ENCODE results near the gene IL17F. TPM values are rescaled to one million over a fixed set of nuclear protein-coding genes. Genes with fewer than 3 reads are reported as not detected.

Gene IL17F
- polyA plus RNA-seq, 1 donor from 2014 or later: not detected

- Histone ChIP-seq H3K4me3 (ENCODE audit: low read length) (no peak overlapping the region), H2AFZ (ENCODE audit: low read depth, low read length) (no peak overlapping the region), H3K9ac (ENCODE audit: low read length) (no peak overlapping the region), H3F3A (ENCODE audit: insufficient read depth, low read length, poor library complexity, severe bottlenecking) (no peaks in the 10 kb centered on the region), H3K4me2 (ENCODE audit: low read length) (no peak overlapping the region), H3K9me2 (ENCODE audit: insufficient read depth, low read length) (no peaks in the 10 kb centered on the region), H3K27me3 (ENCODE audit: insufficient read depth, low read depth, low read length) (no peaks in the 10 kb centered on the region), H3K36me3 (ENCODE audit: insufficient read depth, low read length) (no peaks in the 10 kb centered on the region), H3K9me3 (ENCODE audit: low read length) (no peaks in the 10 kb centered on the region), H3K79me2 (replicated peaks; ENCODE audit: insufficient read depth, low read length) (no peaks in the 10 kb centered on the region), H4K20me1 (ENCODE audit: insufficient read depth) (no peaks in the 10 kb centered on the region), H3K27ac (ENCODE audit: low read length) (no peak overlapping the region)
- TF ChIP-seq REST (IDR thresholded peaks at IDR 0.05; ENCODE audit: borderline replicate concordance): no peak
- TF ChIP-seq CTCF (IDR thresholded peaks at IDR 0.05; ENCODE audit: poor library complexity, severe bottlenecking): no peak
- no peak for TF ChIP-seq SMC3 (conservative IDR thresholded peaks at IDR 0.05; ENCODE audit: poor library complexity)
- no peak for TF ChIP-seq EZH2 (IDR thresholded peaks at IDR 0.05; ENCODE audit: borderline replicate concordance, insufficient read depth, low read length, poor library complexity, severe bottlenecking)
- no peak for TF ChIP-seq EP300 (conservative IDR thresholded peaks at IDR 0.05; ENCODE audit: poor library complexity, severe bottlenecking)
- no peak for TF ChIP-seq POLR2AphosphoS5 (IDR thresholded peaks at IDR 0.05)
- TF ChIP-seq MXI1 (conservative IDR thresholded peaks at IDR 0.05; ENCODE audit: poor library complexity, severe bottlenecking): no peak
- TF ChIP-seq TAF1 (IDR thresholded peaks at IDR 0.05; ENCODE audit: low read depth): no peak
- no peak for TF ChIP-seq RAD21 (conservative IDR thresholded peaks at IDR 0.05)
Measured at GRCh38 chr6:52208612-52209011, 35.7 kb downstream of the IL17F start.

- Histone ChIP-seq H4K20me1 (ENCODE audit: insufficient read depth) (no peaks in the 10 kb centered on the region), H3K4me2 (ENCODE audit: low read length) (no peak overlapping the region), H3K27me3 (ENCODE audit: insufficient read depth, low read depth, low read length) (no peaks in the 10 kb centered on the region), H3K36me3 (ENCODE audit: insufficient read depth, low read length) (no peaks in the 10 kb centered on the region), H3K79me2 (replicated peaks; ENCODE audit: insufficient read depth, low read length) (no peaks in the 10 kb centered on the region), H2AFZ (ENCODE audit: low read depth, low read length) (no peak overlapping the region), H3K4me3 (ENCODE audit: low read length) (no peak overlapping the region), H3K27ac (ENCODE audit: low read length) (no peak overlapping the region), H3F3A (ENCODE audit: insufficient read depth, low read length, poor library complexity, severe bottlenecking) (no peaks in the 10 kb centered on the region), H3K9me2 (ENCODE audit: insufficient read depth, low read length) (no peaks in the 10 kb centered on the region), H3K9ac (ENCODE audit: low read length) (no peak overlapping the region), H3K9me3 (ENCODE audit: low read length) (no peaks in the 10 kb centered on the region)
- TF ChIP-seq REST (IDR thresholded peaks at IDR 0.05; ENCODE audit: borderline replicate concordance) (no peak), RAD21 (conservative IDR thresholded peaks at IDR 0.05) (no peak), POLR2AphosphoS5 (IDR thresholded peaks at IDR 0.05) (no peak), MXI1 (conservative IDR thresholded peaks at IDR 0.05; ENCODE audit: poor library complexity, severe bottlenecking) (no peak), SMC3 (conservative IDR thresholded peaks at IDR 0.05; ENCODE audit: poor library complexity) (no peak), EZH2 (IDR thresholded peaks at IDR 0.05; ENCODE audit: borderline replicate concordance, insufficient read depth, low read length, poor library complexity, severe bottlenecking) (no peak), TAF1 (IDR thresholded peaks at IDR 0.05; ENCODE audit: low read depth) (no peak), CTCF (IDR thresholded peaks at IDR 0.05; ENCODE audit: poor library complexity, severe bottlenecking) (no peak), EP300 (conservative IDR thresholded peaks at IDR 0.05; ENCODE audit: poor library complexity, severe bottlenecking) (no peak)
Measured at GRCh38 chr6:52207066-52207465, 37.2 kb downstream of the IL17F start.

Measured in neural cell (in vitro differentiated cells).